H7 (cell line): ENCODE measurements around the gene C6orf136. TPM values are rescaled to one million over a fixed set of nuclear protein-coding genes. Genes with fewer than 3 reads are reported as not detected.

Experiments used
- DNase-seq: peaks from one replicate; pipeline ENCODE4 v3.0.0; 2012
- H3K27me3 ChIP-seq: 2 replicates; pipeline ENCODE4 v1.6.0; 2011; ENCODE audit warnings: mild to moderate bottlenecking, low read length; ENCODE audit not compliant: control insufficient read depth, insufficient read depth
- H3K36me3 ChIP-seq: replicated peaks from 2 replicates; pipeline ENCODE4 v1.5.1; 2011; ENCODE audit warnings: low read length; ENCODE audit not compliant: control insufficient read depth, insufficient read depth
- H3K4me3 ChIP-seq: 2 replicates; pipeline ENCODE4 v1.5.1; 2011; ENCODE audit warnings: low read depth, mild to moderate bottlenecking, control low read depth, low read length, moderate library complexity; ENCODE audit not compliant: insufficient read depth
- total RNA-seq: library from RNA; depleted of rRNA; stranded (reverse); fragments of >200 nt; shearing (Covaris generic); gene quantifications from 2 replicates; pipeline ENCODE4 v1.2.3, GENCODE V29; 2014

C6orf136 gene
- total RNA-seq, 1 experiment from 2014 or later = 15.4 TPM

- Histone ChIP-seq H3K4me3 (no peak overlapping the region), H3K36me3 (peaks cover 25% of the 10 kb centered on the region), H3K27me3 (no peaks in the 10 kb centered on the region)
- no peak for DNase-seq
Measured at GRCh38 chr6:30612687-30613248, 34.2 kb upstream of the C6orf136 start.

GRCh38 chr6:30613251-30614043, 33.5 kb upstream of the C6orf136 start:
- H3K36me3 ChIP-seq = peaks cover 24% of the 10 kb centered on the region
- DNase-seq = no peak

GRCh38 chr6:30614044-30614842, 32.7 kb upstream of the C6orf136 start:
- no peak for DNase-seq
- Histone ChIP-seq H3K36me3 (peaks cover 17% of the 10 kb centered on the region), H3K4me3 (peak overlapping the region; percentile 18), H3K27me3 (no peaks in the 10 kb centered on the region)

More at GRCh38 chr6:30613251-30614043, 33.5 kb upstream of the C6orf136 start:
- Histone ChIP-seq H3K27me3 (no peaks in the 10 kb centered on the region), H3K4me3 (no peak overlapping the region)

DNA sequence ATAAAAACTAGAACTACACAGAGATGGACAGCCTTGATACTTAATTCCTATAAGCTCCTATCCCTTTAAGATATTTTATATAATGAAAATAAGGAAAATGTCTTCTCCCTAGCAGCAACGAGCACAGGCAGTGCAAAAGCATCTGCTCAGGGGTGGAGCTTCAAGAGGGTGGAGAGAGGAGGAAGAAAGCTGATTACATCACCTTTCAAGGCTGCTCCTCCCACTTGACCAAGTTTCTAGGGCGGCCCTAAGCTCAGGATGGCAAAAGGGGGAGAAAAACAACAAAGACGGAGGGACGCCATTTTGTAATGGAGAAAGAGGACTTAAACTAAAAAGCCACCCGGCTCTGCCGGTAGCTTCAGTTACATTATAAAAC, 32.1 kb upstream of the C6orf136 start:
- no peaks in the 10 kb centered on the region for H3K27me3 ChIP-seq
- peak overlapping the region; percentile 57 for H3K4me3 ChIP-seq
- peak; percentile 81 for DNase-seq
- H3K36me3 ChIP-seq = peaks cover 15% of the 10 kb centered on the region

GRCh38 chr6:30615219-30615957, 31.5 kb upstream of the C6orf136 start:
- Histone ChIP-seq H3K27me3 (no peaks in the 10 kb centered on the region), H3K36me3 (peaks cover 13% of the 10 kb centered on the region), H3K4me3 (peak overlapping the region; percentile 57)
- DNase-seq = peak; percentile 68

DNA sequence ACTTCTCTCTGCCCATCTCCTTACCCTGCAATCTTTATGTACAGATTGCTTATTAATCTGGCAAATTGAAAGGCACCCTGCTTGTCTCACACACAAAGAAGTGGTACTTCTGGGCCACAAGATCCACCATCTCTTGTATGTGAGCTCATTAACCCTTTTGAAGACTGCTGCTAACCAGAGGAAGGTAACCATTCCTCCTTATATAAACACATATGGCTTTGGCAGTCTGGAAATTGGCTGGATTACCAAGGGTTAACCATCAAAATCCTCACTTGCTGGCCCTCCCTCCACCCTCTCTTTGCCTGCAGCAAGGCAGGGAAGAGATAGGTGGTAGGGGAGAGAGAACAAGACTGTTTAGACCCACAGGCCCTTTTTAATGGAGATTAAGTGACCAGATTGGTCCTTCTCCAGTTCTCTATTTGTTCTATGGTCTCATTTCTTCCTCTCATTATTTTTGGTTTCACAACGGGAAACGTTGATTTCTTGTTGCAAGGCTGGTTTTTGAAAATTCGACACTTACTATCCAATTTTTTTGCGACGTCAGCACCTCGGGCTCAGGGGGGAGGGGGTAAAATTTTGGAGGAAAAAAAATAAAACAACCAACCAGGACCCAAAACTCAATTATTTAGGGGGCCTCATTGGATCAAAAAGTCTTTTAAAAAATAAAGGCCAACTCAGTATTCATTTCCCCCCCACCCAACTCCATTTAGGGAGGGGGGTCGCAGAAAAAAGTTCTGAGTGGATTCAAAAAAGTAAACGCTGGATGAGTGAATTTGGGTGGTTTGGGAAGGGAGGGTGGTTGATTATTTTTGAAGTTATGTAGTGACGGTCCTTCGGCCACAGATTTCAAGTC, 30.7 kb upstream of the C6orf136 start:
- peaks cover 11% of the 10 kb centered on the region for H3K36me3 ChIP-seq
- no peaks in the 10 kb centered on the region for H3K27me3 ChIP-seq

DNA sequence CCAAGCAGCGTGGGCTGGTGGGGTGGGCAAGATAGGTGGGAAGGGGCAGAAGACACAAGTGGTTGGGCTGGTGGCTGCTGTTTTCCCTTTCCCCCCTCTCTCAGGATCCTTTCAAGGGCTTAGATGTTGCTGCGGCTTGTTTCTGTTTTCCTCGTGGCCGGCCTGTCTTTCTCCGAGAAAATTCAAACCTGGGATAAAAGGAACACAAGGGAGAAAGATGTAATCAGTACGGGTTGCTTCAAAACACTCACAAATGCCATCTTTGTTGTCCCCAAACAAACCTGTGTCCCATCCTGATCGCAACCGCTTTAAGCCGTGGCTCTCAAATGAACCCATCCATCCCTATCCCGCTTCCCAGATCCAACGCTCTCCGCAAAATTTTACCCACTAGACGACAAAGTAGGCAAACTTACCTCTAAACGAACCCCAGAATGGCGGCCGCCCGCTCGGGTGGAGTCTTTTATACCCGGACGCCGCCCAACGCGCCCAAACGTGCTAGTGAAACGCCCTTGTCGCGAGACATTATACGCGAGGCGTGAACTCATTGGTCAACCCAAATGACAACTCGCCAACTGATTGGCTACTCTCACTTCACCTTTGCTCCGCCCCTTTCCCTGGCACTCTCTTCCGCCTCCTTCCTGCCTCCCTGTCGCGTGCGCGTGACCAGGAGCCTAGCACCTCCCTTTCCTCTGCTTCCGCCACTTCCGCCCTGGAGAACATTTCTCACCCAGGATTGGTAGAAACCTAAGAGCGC, 29.9 kb upstream of the C6orf136 start, which contains the start of gene PPP1R10:
PPP1R10 (minus strand) TSS at position 433 of the 754 bp plus-strand sequence. CDS start 7,299 bp downstream, outside the sequence.
- H3K27me3 ChIP-seq = no peaks in the 10 kb centered on the region
- DNase-seq = peak; percentile 90
- peak within 1 kb of the TSS; percentile 64 for H3K4me3 ChIP-seq
- H3K36me3 ChIP-seq = peaks cover 13% of the 10 kb centered on the region

More for the DNA sequence above, 30.7 kb upstream of the C6orf136 start:
- no peak for DNase-seq
- H3K4me3 ChIP-seq = peak overlapping the region; percentile 57

DNA sequence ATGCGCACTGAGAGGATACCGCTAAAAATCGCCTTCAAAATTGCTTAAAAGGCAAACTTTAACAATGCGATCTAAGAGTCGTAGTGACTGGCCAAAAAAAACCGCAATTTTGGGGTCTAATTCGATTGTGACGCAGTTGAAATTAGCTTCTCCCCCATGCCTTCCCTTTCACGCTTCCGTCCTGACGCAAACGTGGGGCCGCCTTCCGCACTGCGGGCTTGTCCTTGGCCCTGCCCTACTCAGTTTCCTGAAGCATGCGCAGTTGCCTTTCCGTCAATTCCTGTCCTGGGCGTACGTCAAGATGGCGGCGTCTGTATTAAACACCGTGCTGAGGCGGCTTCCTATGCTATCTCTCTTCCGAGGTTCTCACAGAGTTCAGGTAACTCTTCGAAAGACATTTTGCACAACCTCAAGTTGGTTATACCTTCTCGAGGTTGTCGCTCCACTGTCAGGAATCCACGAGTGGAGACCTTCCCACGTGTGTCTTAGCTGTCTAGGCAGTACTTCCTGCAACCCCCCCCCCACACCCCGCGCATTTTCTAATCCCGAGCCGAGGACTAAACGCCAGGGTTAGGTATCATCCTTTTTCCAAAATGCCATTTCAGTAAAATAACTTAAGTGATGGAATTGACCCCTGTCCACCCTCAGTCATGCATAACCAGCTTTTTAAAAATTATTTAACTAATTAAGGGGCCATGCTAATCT, 29.2 kb upstream of the C6orf136 start, which contains the start of gene MRPS18B:
MRPS18B (plus strand) TSS at position 276 of the 705 bp plus-strand sequence; CDS start at position 302, 26 bp downstream.
- Histone ChIP-seq H3K36me3 (peaks cover 16% of the 10 kb centered on the region), H3K4me3 (peak within 1 kb of the TSS; percentile 64), H3K27me3 (no peaks in the 10 kb centered on the region)
- peak; percentile 86 for DNase-seq

- Histone ChIP-seq H3K4me3 (peak overlapping the region; percentile 64), H3K36me3 (peaks cover 17% of the 10 kb centered on the region), H3K27me3 (no peaks in the 10 kb centered on the region)
- no peak for DNase-seq
Measured at GRCh38 chr6:30618270-30618797, 28.6 kb upstream of the C6orf136 start.

DNA sequence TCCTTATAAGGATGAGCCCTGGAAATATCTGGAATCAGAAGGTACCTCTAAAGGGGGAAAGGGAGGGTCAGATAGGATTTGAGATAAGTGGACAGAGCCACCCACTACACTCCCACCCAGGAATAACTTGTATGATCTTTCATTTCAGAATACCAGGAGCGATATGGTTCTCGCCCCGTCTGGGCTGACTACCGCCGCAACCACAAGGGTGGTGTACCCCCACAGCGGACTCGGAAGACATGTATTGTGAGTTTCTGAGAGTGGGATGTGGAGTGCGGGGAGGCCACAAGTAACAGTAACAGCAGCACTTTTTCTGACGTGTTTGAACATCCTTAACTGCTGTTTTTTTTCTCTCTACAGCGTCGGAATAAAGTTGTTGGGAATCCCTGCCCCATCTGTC, 27.4 kb upstream of the C6orf136 start:
- Histone ChIP-seq H3K36me3 (peaks cover 19% of the 10 kb centered on the region), H3K27me3 (no peaks in the 10 kb centered on the region), H3K4me3 (no peak overlapping the region)
- no peak for DNase-seq

GRCh38 chr6:30625511-30625910, 21.4 kb upstream of the C6orf136 start:
- H3K4me3 ChIP-seq = no peak overlapping the region
- H3K27me3 ChIP-seq = no peaks in the 10 kb centered on the region
- no peak for DNase-seq
- peaks cover 24% of the 10 kb centered on the region for H3K36me3 ChIP-seq
